ENCODE results near the gene EGFL6. TPM values are rescaled to one million over a fixed set of nuclear protein-coding genes. Genes with fewer than 3 reads are reported as not detected.

Gene EGFL6
- total and polyA plus RNA-seq, 12 donors = 1.00 TPM; not detected in 11

GRCh38 chrX:13652850-13653693 is 83.7 kb downstream of the EGFL6 start, which contains the start of gene TCEANC:
TSS of gene TCEANC (plus strand) at chrX:13653141. CDS start at chrX:13662509, 9,368 bp downstream.
- Histone ChIP-seq H3K36me3 (replicated peaks in 1 of 2) (no peaks in the 10 kb centered on the region), H3K4me3 (peak within 1 kb of the TSS in 3 of 4 donors; percentile 43 to 63 (median 62)), H3K27ac (peak within 1 kb of the TSS; percentile 87 to 97 (median 89)), H3K27me3 (no peaks in the 10 kb centered on the region), H3K4me1 (replicated peaks in 1 of 2) (peaks cover 9 to 19% of the 10 kb centered on the region in 2 donors), H3K9me3 (replicated peaks in 1 of 3) (no peaks in the 10 kb centered on the region)
- peak; percentile 96 to 99 (median 98) for DNase-seq
- TF ChIP-seq POLR2A (IDR thresholded peaks at IDR 0.05) = peak; percentile 64 to 81
- no peak for TF ChIP-seq CTCF (IDR thresholded peaks at IDR 0.05)
- 0 to 3% (median 1%) methylated on average over 6 to 54 of the region's 54 CpGs for WGBS, 4 donors
- intact Hi-C loops (cut with DNase I) = no loop called here

DNA sequence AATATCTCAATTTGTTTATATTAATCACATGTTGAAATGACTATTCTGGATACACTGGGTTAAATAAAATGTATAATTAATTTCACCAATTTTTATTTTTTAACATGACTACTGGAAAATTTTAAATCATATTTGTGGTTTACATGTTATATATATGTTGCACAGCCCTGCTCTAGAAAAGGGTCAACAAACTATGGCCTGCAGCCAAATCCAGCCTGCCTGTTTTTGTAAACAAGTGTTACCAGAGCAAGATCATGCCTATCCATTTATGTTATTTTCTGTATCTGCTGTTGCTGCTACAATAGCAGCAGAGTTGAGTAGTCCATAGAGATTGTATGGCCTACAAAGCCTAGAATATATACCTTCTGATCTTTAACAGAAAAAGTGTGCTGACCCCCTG is 84.7 kb downstream of the EGFL6 start:
- peak overlapping the region in 1 of 5 donors; percentile 91 for H3K27ac ChIP-seq
- H3K9me3 ChIP-seq (replicated peaks in 1 of 3) = no peaks in the 10 kb centered on the region
- intact Hi-C loops (cut with DNase I) = no loop called here
- H3K27me3 ChIP-seq = no peaks in the 10 kb centered on the region
- peak overlapping the region in 1 of 4 donors; percentile 63 for H3K4me3 ChIP-seq
- DNase-seq = no peak
- TF ChIP-seq POLR2A (IDR thresholded peaks at IDR 0.05) = no peak
- no peak for TF ChIP-seq CTCF (IDR thresholded peaks at IDR 0.05)
- peaks cover 9 to 22% of the 10 kb centered on the region in 2 donors for H3K4me1 ChIP-seq (replicated peaks in 1 of 2)
- H3K36me3 ChIP-seq (replicated peaks in 1 of 2) = no peaks in the 10 kb centered on the region

DNA sequence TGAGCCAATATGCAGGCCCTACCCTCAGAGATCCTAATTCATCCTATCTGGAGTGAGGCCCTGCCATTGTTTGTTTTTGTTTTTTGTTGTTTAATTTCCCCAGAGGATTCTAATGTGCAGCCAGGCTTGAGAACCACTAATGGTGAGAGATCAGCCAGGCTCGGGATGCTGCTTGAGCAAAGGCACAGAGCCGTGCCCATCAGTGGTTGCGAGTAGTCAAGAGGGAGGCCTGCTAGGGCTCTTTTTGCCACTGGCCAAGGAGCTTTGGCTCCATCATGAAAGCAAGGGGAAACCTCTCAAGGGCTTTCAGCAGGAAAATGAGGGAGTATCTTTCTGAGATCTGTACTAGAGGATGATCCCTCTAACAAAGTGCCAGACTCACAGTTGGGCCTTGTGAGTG is 86.3 kb downstream of the EGFL6 start:
- intact Hi-C loops (cut with DNase I) = loop anchor here in 1 of 2 donors (5.0 kb wide), 1 partner anchor 92 kb away; no protein-coding TSS in a partner anchor
- no peaks in the 10 kb centered on the region for H3K27me3 ChIP-seq
- TF ChIP-seq CTCF (IDR thresholded peaks at IDR 0.05) = no peak
- TF ChIP-seq POLR2A (IDR thresholded peaks at IDR 0.05) = no peak
- DNase-seq = no peak
- H3K36me3 ChIP-seq (replicated peaks in 1 of 2) = no peaks in the 10 kb centered on the region
- H3K4me3 ChIP-seq = no peak overlapping the region
- WGBS, 4 donors = 84 to 90% (median 86%) methylated on average over 3 of the region's 3 CpGs
- H3K4me1 ChIP-seq (replicated peaks in 1 of 2) = peaks cover 9 to 25% of the 10 kb centered on the region in 2 donors
- H3K27ac ChIP-seq = no peak overlapping the region
- no peaks in the 10 kb centered on the region for H3K9me3 ChIP-seq (replicated peaks in 1 of 3)

GRCh38 chrX:13658602-13659001 is 89.2 kb downstream of the EGFL6 start:
- Histone ChIP-seq H3K4me1 (replicated peaks in 1 of 2) (peaks cover 7 to 16% of the 10 kb centered on the region in 2 donors), H3K9me3 (replicated peaks in 1 of 3) (no peaks in the 10 kb centered on the region), H3K36me3 (replicated peaks in 1 of 2) (no peaks in the 10 kb centered on the region), H3K4me3 (no peak overlapping the region), H3K27ac (peak overlapping the region in 1 of 5 donors; percentile 47), H3K27me3 (no peaks in the 10 kb centered on the region)
- WGBS, 4 donors = 5 to 17% (median 11%) methylated on average over 2 of the region's 2 CpGs
- DNase-seq = no peak
- TF ChIP-seq POLR2A (IDR thresholded peaks at IDR 0.05) = no peak
- TF ChIP-seq CTCF (IDR thresholded peaks at IDR 0.05) = peak; percentile 41 to 82 (median 70)
- intact Hi-C loops (cut with DNase I) = loop anchor here in 1 of 2 donors (5.0 kb wide), 1 partner anchor 89 kb away; no protein-coding TSS in a partner anchor
